Astrocyte of the cerebellum (primary cell): ENCODE data around the gene CHTF18.

Experiments used
- DNase-seq: peaks from one replicate; pipeline ENCODE4 v3.0.0-alpha.2; 2011; ENCODE audit warnings: low read depth
- H3K4me3 ChIP-seq: 2 replicates; pipeline ENCODE4 v1.5.1; 2011; ENCODE audit warnings: mild to moderate bottlenecking, low read depth, low read length, moderate library complexity
- in situ Hi-C: cut with HindIII; loops from 2 replicates; pipeline ENCODE4 v1.10.0; 2017; ENCODE audit warnings: low sequenced_read_pairs
- TF ChIP-seq, protein P1 (sequence below): IDR thresholded peaks from 2 replicates; pipeline ENCODE4 v1.5.1; 2012; ENCODE audit warnings: low read length, low read depth, moderate library complexity, mild to moderate bottlenecking; ENCODE audit errors: missing control alignments

CHTF18 gene

DNA sequence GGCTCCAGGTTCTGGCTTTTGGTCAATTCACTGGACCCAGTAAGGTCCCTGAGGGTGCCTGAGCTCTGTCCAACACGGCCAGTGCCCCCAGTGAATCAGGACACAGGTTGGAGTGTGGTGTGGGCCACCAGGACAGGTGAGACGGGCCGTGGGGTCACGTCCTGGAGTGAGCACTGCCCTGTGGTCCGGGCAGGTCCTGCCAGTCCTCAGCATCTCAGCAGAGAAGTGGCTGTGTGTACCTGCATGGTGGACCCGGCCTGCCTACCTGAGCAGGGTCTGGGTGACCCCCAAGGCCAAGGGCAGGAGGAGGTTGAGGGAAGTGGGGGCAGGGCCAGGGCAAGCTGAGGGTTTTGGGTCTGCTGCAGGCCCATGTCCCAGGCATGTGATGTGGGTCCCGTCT lies 14.0 kb downstream of the CHTF18 start:
- no peak overlapping the region for H3K4me3 ChIP-seq

DNA sequence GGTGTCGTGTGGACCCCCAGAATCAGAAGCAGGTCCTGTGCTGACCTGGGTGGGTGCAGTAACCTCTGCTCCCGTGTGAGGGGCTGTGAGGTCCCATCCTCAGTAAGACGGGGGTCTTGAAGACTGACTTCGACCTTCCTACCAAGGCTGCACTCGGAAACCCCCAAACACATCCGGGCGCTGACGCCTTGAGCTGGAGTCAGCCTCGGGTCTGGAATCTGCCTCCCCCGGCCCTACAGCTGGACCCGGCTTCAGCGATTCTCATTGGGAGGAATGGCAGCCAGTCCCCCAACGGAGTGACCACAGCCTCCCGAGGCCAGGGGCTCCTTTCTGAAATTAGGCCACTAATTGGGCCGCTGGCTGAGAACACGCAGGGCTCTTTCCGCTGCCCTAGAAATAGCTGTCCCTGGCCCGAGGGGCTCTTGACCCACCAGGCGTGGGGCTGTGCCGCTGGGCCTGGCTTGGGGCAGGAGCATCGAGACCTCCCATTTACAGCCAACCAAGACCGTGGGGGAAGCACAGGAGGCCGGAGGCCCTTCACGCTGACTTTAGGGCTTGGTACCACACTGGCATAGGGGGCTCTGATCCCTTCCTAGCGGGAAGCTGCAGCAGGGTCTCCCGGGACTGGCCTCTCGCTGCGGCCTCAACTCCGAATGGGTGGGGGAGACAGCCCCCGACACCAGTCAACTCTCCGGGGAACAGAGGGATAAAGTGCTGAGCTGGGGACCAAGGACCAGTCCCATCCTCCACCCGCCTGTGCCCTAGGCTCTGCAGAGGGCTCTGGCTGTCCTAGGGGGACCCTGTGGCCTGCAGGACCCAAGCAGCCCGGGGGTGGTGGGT lies 14.7 kb downstream of the CHTF18 start:
- no peak overlapping the region for H3K4me3 ChIP-seq
- TF ChIP-seq, protein P1, sequence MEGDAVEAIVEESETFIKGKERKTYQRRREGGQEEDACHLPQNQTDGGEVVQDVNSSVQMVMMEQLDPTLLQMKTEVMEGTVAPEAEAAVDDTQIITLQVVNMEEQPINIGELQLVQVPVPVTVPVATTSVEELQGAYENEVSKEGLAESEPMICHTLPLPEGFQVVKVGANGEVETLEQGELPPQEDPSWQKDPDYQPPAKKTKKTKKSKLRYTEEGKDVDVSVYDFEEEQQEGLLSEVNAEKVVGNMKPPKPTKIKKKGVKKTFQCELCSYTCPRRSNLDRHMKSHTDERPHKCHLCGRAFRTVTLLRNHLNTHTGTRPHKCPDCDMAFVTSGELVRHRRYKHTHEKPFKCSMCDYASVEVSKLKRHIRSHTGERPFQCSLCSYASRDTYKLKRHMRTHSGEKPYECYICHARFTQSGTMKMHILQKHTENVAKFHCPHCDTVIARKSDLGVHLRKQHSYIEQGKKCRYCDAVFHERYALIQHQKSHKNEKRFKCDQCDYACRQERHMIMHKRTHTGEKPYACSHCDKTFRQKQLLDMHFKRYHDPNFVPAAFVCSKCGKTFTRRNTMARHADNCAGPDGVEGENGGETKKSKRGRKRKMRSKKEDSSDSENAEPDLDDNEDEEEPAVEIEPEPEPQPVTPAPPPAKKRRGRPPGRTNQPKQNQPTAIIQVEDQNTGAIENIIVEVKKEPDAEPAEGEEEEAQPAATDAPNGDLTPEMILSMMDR: no peak
- no peak for DNase-seq
- in situ Hi-C loops: no loop called here

More for the DNA sequence above, 14.0 kb downstream of the CHTF18 start:
- in situ Hi-C loops: no loop called here
- TF ChIP-seq, protein P1: no peak
- DNase-seq: no peak

GRCh38 chr16:803754-804080 lies 15.3 kb downstream of the CHTF18 start:
- no peak overlapping the region for H3K4me3 ChIP-seq
- TF ChIP-seq, protein P1: no peak
- no peak for DNase-seq
- in situ Hi-C loops: no loop called here

GRCh38 chr16:804193-805048 lies 16.0 kb downstream of the CHTF18 start:
- TF ChIP-seq, protein P1: no peak
- in situ Hi-C loops: no loop called here
- no peak overlapping the region for H3K4me3 ChIP-seq
- DNase-seq: no peak

DNA sequence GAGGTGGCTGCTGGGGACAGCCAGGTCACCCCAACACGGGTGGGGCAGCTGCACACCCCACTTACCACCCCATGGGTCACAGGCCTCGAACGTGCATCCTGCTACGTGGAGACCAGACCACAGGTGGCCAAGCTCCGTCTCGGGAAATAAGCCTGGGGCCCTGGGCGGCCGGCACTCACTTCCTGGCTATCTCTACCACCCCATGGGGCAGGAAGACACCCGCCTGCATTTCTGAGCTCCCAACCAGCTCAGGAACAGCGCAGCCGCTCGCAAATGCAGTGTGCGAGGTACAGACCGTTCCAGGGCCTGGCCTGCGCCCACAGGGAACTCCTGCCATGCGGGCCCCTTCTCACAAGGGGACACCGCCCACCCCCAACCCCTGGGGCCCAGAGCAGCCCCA lies 17.1 kb downstream of the CHTF18 start:
- DNase-seq: no peak
- TF ChIP-seq, protein P1: no peak
- in situ Hi-C loops: no loop called here

DNA sequence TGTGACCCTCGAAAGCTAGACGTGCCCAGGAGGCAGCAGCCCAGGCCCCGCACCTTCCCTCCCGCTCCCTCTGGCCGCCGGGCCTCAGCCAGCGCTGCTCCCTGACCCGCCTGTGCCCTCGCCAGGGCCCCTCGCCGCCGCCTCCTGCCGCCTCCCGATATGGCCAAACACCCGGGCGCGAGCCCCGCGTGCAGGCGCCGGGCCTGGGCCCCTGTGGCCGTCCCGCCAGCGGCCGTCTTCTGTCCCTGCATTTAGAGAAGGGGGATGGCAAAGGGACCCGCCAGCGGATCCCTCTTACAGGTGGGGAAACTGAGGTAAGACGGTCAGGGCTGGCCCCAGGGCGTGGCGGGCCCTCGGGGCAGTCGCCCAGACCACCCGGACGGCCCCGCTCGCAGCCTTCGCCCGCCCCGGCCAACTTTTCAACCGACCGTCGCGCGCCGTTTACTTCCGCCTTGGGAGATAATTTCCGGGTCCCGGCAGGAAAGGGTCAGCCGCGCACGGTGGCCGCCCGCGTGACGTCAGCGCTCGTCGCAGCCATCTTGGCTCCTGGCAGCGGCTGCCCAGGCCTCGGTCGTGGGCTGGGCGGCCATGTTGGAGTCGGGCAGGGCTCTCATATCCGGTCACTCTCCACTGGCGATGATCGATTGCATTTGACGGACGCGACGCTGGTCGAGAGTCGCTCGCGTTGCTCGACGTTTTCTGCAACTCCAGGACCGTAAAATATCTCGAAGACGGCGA lies 19.1 kb downstream of the CHTF18 start:
- peak overlapping the region; percentile 70 for H3K4me3 ChIP-seq
- TF ChIP-seq, protein P1: no peak
- in situ Hi-C loops: no loop called here
- DNase-seq: peak; percentile 80

More for the DNA sequence above, 17.1 kb downstream of the CHTF18 start:
- H3K4me3 ChIP-seq: no peak overlapping the region
